GM18858 (cell line): ENCODE results near the gene GBX2.

ENCODE experiments used
- ATAC-seq: cut with Tn5 transposase; IDR thresholded peaks from one replicate; pipeline ENCODE4 v1.9.1; 2021; ENCODE audit not compliant: unreplicated experiment

The GBX2 gene

GRCh38 chr2:236169741-236170589 lies 1.8 kb upstream of the GBX2 start:
- no peak for ATAC-seq

GRCh38 chr2:236169151-236169721 lies 1.1 kb upstream of the GBX2 start:
- ATAC-seq, result no peak

- no peak for ATAC-seq
Measured at GRCh38 chr2:236167297-236168109, 683 bp downstream of the GBX2 start.

- no peak for ATAC-seq
Measured at GRCh38 chr2:236166796-236167296, 1.3 kb downstream of the GBX2 start.

- no peak for ATAC-seq
Measured at GRCh38 chr2:236165842-236166795, 2.1 kb downstream of the GBX2 start.

GRCh38 chr2:236164925-236165841 lies 3.0 kb downstream of the GBX2 start:
- no peak for ATAC-seq

GRCh38 chr2:236164201-236164924 lies 3.8 kb downstream of the GBX2 start:
- ATAC-seq, result no peak

GRCh38 chr2:236163471-236164200 lies 4.5 kb downstream of the GBX2 start:
- no peak for ATAC-seq

- ATAC-seq, result no peak
Measured at GRCh38 chr2:236162882-236163470, 5.2 kb downstream of the GBX2 start.

- no peak for ATAC-seq
Measured at GRCh38 chr2:236162031-236162845, 5.9 kb downstream of the GBX2 start.

GRCh38 chr2:236161531-236161930 lies 6.7 kb downstream of the GBX2 start:
- ATAC-seq, result no peak

GRCh38 chr2:236161082-236161462 lies 7.1 kb downstream of the GBX2 start:
- ATAC-seq, result no peak

- ATAC-seq, result no peak
Measured at GRCh38 chr2:236160366-236161081, 7.7 kb downstream of the GBX2 start.

GRCh38 chr2:236159778-236160170 lies 8.4 kb downstream of the GBX2 start:
- ATAC-seq, result no peak

GRCh38 chr2:236158969-236159777 lies 9.0 kb downstream of the GBX2 start:
- ATAC-seq, result no peak
